Activated naive CD8-positive, alpha-beta T cell (primary cell): ENCODE measurements around the gene HNRNPA1.
"Not testable (repeated sequence)": the region's sequence is repeated elsewhere in the genome, so short reads cannot be mapped to it uniquely, and the experiment has no call there.

Experiments used
- H3K27ac Mint-ChIP-seq: one replicate; pipeline ENCODE4 v1.8.0; 2021; ENCODE audit warnings: mixed read lengths
- H3K27me3 Mint-ChIP-seq: one replicate; pipeline ENCODE4 v1.8.0; 2021; ENCODE audit warnings: mixed read lengths
- H3K36me3 Mint-ChIP-seq: one replicate; pipeline ENCODE4 v1.8.0; 2021; ENCODE audit warnings: mixed read lengths
- H3K4me1 Mint-ChIP-seq: one replicate; pipeline ENCODE4 v1.8.0; 2021; ENCODE audit warnings: low read depth, mixed read lengths
- H3K4me3 Mint-ChIP-seq: one replicate; pipeline ENCODE4 v1.8.0; 2021; ENCODE audit warnings: mild to moderate bottlenecking, mixed read lengths
- H3K9me3 Mint-ChIP-seq: one replicate; pipeline ENCODE4 v1.8.0; 2021; ENCODE audit warnings: low read depth, mixed read lengths

HNRNPA1 gene

DNA sequence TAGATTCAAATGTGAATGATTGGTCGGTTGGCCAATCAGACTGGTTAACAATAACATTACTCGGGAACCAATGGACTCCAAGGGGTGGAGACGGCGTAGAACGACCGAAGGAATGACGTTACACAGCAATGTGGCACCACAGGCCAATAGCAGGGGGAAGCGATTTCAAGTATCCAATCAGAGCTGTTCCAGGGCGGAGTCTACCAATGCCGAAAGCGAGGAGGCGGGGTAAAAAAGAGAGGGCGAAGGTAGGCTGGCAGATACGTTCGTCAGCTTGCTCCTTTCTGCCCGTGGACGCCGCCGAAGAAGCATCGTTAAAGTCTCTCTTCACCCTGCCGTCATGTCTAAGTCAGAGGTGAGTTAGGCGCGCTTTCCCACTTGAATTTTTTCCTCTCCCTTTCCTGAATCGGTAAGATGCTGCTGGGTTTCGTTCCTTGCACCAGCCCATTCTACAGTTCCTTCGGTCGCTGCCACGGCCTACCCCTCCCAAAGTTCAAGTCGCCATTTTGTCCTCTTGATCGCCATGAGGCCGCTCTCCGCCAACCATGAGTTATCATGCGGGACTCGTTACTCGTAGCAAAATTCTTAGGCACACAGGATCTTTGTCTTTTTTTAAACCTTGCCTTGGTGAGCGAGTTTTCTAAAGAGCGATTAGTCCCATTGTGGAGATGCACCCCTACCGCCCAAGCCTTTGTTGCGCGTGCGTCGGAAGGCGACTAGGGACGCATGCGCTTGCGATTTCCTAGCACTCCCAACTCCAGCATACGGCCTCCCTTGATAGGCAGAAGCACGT is at the start of gene HNRNPA1:
HNRNPA1 (plus strand) TSS at position 259 of the 793 bp plus-strand sequence; CDS start at position 341, 82 bp downstream.
- no peak within 1 kb of the TSS for H3K4me3 Mint-ChIP-seq
- no peaks in the 10 kb centered on the region for H3K9me3 Mint-ChIP-seq
- H3K36me3 Mint-ChIP-seq: peaks cover 44% of the 10 kb centered on the region
- H3K27me3 Mint-ChIP-seq: no peaks in the 10 kb centered on the region
- H3K27ac Mint-ChIP-seq: no peak within 1 kb of the TSS
- H3K4me1 Mint-ChIP-seq: peaks cover 54% of the 10 kb centered on the region

DNA sequence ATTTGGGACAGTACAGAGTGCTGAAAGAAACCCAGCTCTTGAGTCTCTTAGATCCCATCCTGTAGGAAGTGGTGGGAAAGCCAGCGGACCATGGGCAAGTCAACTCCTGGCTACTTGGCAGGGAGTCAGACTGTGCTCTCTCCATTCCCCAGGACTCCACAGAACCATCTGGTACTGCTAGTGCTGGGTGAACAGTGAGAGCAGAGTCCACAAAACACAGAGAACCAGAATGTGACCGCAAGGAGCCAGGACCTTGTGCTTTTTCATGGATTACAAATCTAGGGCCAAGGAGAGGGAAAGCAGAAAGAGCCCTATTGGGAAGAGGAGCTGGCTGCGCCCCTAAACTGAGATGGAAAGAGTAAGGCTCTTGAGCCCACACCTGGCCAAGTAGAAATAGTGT is 49.3 kb upstream of the HNRNPA1 start:
- H3K4me1 Mint-ChIP-seq, H3K27ac Mint-ChIP-seq, H3K4me3 Mint-ChIP-seq, H3K36me3 Mint-ChIP-seq, H3K27me3 Mint-ChIP-seq, H3K9me3 Mint-ChIP-seq: not testable (repeated sequence)

DNA sequence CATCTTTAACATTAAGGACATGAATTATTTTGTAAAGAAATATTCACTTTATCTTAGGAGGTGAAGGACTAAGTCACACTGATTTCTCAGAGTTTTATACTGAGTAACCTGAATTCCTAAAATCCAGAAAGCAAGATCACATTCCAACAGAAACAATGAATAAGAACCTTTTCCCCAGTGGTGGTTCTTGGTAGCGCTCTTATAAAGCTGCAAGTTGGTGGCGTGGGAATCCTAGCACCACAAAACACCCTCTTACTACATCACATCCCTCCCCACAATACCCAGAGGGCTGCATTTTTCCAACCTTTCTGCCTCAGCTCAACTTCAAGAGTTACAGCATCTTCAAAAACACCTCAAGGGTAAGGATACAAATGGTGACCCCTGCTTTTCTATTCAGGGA is 47.7 kb upstream of the HNRNPA1 start:
- Mint-ChIP-seq H3K4me3 (no peak overlapping the region), H3K4me1 (peaks cover 1% of the 10 kb centered on the region), H3K9me3 (no peaks in the 10 kb centered on the region), H3K27ac (no peak overlapping the region), H3K27me3 (no peaks in the 10 kb centered on the region), H3K36me3 (no peaks in the 10 kb centered on the region)

DNA sequence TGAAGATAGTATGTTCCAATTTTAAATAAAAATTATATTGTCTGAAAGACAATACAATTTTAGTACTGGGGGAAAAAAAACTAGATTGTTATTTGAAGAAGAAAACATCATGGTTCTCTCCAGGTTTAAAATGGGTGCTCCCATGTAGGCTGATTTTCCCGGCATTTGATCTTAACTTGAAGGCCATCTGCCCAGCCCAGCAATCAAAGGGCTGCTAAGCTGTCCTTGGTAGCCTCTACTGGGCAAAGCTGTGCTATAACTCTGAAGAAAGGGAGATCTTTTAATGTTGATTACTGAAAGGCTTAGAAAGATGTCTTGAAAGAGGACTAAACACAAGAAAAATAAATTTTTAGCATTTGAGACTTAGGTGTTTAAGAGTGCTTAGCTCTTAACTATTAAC is 42.0 kb upstream of the HNRNPA1 start:
- Mint-ChIP-seq H3K27me3 (no peaks in the 10 kb centered on the region), H3K27ac (peak overlapping the region; percentile 12), H3K36me3 (peaks cover 6% of the 10 kb centered on the region), H3K4me1 (peaks cover 6% of the 10 kb centered on the region), H3K4me3 (no peak overlapping the region), H3K9me3 (no peaks in the 10 kb centered on the region)

DNA sequence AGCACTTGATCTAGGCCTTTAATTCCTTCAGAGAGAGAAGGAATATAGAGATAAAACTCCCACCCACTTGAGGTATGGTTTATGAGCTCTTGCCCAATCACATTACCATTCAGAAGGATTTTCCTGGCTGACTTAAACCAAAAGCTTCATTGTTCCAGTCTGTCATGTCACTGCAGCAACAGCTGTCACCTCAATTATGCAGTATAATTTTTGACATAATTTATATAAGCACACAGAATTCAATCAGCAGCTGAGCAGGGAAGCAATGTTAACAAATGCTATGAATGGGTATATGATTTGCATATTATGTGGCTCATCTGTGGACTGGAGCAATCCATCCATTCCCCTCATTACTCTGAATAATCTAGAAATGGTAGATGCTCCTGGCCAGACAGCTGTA is 40.9 kb upstream of the HNRNPA1 start:
- Mint-ChIP-seq H3K9me3 (no peaks in the 10 kb centered on the region), H3K36me3 (peaks cover 6% of the 10 kb centered on the region), H3K27me3 (no peaks in the 10 kb centered on the region), H3K4me1 (peaks cover 6% of the 10 kb centered on the region), H3K27ac (no peak overlapping the region), H3K4me3 (no peak overlapping the region)

DNA sequence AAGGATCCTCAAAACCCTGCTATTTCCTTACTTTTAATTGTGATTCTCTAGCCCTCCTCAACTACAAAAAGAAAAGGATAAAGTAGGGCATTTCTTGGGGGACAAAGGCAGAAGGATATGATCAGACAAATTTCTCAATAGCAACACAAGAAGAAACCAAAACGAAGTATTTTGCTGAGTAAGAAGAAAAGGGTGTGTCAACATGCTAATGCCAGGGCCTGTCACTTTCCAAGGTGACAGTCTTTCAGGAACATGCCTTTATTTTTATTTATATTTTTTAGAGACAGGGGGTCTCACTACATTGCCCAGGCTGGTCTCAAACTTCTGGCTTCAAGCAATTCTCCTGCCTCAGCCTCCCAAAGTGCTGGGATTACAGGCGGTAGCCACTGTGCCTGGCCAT is 40.4 kb upstream of the HNRNPA1 start:
- Mint-ChIP-seq H3K4me3 (no peak overlapping the region), H3K27me3 (no peaks in the 10 kb centered on the region), H3K4me1 (peaks cover 6% of the 10 kb centered on the region), H3K27ac (no peak overlapping the region), H3K9me3 (no peaks in the 10 kb centered on the region), H3K36me3 (peaks cover 6% of the 10 kb centered on the region)

DNA sequence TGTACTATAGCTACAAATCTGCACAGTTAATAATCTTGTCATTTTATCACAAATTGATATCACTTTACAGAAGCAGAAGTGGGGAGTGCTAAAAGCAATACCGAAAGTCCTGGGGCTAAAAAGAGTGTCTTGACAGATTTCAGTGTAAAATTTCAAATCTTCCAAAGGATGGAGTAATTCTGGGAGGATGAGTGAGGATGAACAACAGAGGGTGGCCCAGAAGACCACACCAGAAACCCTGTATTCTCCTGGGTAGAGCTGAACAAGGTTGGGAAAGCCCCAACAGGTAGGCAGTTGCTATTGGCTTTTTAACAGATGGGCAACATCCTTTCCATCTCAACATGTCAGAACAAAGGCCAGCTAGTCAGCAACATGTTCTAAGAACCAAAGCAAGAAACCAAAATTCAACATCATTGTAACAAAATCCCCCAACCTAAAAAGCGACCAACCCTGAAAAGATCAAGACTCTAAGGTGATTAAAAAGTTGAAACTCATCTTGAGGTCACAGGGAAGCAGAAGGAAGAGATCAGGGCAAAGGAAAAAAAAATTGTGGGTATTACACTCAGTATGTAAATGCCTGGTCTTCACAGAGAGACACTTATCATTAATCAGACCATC is 39.4 kb upstream of the HNRNPA1 start:
- peaks cover 6% of the 10 kb centered on the region for H3K4me1 Mint-ChIP-seq
- H3K4me3 Mint-ChIP-seq: no peak overlapping the region
- H3K9me3 Mint-ChIP-seq: no peaks in the 10 kb centered on the region
- H3K36me3 Mint-ChIP-seq: peaks cover 9% of the 10 kb centered on the region
- H3K27ac Mint-ChIP-seq: peak overlapping the region; percentile 34
- H3K27me3 Mint-ChIP-seq: no peaks in the 10 kb centered on the region

DNA sequence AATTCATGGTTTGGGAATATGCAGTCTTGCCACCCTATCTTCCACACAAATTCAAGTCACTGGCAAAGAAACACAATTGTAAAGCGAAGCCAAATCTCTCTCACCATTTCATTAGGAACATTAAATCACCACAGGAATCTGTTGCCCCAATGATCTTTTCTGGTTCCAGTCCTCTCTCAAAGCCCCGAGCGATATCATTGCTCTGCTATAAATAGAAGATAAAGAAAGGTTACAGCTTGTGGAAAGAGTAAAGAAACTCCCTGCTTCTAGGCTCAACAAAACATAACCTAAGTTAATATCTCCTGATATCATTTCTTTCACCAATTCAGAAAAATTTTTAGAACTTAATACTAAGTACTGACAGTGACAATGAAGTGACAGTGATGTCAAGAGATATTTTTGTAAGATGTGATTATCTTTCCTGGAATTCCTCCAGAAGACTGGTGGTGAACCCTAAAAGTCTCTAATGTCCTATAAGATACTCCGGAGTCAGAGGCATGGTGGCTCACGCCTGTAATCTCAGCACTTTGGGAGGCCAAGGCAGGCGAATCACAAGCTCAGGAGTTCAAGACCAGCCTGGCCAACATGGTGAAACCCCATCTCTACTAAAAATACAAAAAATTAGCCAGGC is 34.4 kb upstream of the HNRNPA1 start:
- H3K27ac Mint-ChIP-seq: no peak overlapping the region
- H3K4me3 Mint-ChIP-seq: no peak overlapping the region
- no peaks in the 10 kb centered on the region for H3K27me3 Mint-ChIP-seq
- H3K36me3 Mint-ChIP-seq: peaks cover 20% of the 10 kb centered on the region
- H3K9me3 Mint-ChIP-seq: no peaks in the 10 kb centered on the region
- peaks cover 11% of the 10 kb centered on the region for H3K4me1 Mint-ChIP-seq

DNA sequence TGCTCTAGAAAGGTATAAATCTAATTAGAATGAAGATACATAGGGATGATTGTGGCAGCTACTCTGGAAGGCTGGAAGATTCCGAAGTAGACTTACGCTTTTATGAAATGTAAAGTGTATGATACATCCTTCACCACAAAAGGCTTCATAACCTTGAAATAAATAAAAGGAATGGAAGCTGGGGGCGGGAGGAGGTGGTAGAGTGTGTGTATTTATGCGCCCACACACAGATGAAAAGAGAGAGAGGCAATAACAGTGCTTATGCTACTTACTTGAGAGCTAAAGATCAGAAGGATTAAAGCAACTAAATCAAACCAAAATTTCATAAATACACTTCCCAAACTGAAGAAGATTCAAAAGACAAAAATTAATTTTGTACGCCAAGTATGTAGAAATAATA is 31.0 kb upstream of the HNRNPA1 start:
- Mint-ChIP-seq H3K4me3 (peak overlapping the region; percentile 25), H3K36me3 (peaks cover 17% of the 10 kb centered on the region), H3K27ac (no peak overlapping the region), H3K4me1 (peaks cover 11% of the 10 kb centered on the region), H3K9me3 (no peaks in the 10 kb centered on the region), H3K27me3 (no peaks in the 10 kb centered on the region)

DNA sequence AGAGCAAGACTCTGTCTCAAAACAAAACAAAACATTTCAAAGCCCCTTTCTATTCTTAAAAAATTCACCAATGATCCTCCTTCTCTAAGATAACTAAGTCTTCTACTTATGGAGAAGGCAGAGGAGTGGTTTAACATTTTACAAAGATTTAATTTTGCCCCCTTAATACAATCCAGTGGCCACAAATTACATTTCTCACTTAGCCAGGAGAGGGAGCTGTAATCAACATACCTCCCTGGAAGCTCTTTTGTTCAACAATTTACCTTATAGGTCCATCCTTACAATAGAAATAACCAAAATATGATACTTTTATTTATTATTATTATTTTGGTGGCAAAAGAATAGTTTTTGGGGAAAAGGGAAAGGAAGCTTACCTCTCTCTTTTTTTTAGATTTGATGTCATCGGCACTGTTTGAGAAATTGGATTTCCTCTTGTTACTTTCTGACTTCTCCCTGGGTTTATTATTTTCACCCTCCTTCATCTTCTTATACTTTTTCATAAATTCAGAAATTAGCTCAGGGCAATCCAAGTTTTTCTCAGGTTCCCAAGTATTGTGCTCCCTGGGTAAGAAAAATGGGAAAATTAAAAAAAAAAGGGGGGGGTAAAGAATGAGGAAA is 28.8 kb upstream of the HNRNPA1 start:
- Mint-ChIP-seq H3K27ac (no peak overlapping the region), H3K4me3 (no peak overlapping the region), H3K4me1 (peaks cover 15% of the 10 kb centered on the region), H3K27me3 (no peaks in the 10 kb centered on the region), H3K36me3 (peaks cover 17% of the 10 kb centered on the region), H3K9me3 (no peaks in the 10 kb centered on the region)

DNA sequence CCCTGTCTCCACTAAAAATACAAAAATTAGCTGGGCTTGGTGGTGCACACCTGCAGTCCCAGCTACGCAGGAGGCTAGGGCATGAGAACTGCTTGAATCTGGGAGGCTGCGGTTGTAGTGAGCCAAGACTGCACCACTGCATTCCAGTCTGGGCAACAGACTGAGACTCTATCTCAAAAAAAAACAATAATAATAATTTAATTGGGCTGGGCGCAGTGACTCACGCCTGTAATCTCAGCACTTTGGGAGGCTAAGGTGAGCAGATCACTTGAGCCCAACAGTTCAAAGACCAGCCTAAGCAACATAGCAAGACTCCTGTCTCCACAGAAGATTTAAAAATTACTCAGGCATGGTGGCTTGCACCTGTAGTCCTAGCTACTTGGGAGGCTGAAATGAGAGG is 27.3 kb upstream of the HNRNPA1 start:
- Mint-ChIP-seq H3K4me1 (peaks cover 20% of the 10 kb centered on the region), H3K27ac (no peak overlapping the region), H3K9me3 (no peaks in the 10 kb centered on the region), H3K36me3 (peaks cover 13% of the 10 kb centered on the region), H3K4me3 (no peak overlapping the region), H3K27me3 (no peaks in the 10 kb centered on the region)

DNA sequence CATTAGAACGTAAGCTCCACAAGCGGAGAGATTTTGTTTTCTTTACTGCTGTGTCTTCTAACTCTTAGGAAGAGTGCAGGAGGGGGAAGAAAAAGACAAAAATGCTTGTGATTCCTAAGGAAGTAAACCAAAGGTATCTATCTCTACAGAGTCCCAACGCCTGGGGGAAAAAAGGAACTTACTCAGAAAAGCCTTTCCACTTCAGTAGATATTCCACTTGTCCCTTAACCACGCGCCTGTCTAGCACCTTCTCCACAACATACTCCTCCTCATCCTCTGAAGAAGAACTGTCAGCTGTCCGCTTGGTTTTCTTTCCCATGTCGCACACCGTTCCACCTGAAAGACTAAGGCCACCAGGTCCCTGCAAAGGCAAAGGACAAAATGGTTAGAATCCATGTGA is 23.2 kb upstream of the HNRNPA1 start:
- Mint-ChIP-seq H3K9me3 (no peaks in the 10 kb centered on the region), H3K36me3 (peaks cover 3% of the 10 kb centered on the region)

DNA sequence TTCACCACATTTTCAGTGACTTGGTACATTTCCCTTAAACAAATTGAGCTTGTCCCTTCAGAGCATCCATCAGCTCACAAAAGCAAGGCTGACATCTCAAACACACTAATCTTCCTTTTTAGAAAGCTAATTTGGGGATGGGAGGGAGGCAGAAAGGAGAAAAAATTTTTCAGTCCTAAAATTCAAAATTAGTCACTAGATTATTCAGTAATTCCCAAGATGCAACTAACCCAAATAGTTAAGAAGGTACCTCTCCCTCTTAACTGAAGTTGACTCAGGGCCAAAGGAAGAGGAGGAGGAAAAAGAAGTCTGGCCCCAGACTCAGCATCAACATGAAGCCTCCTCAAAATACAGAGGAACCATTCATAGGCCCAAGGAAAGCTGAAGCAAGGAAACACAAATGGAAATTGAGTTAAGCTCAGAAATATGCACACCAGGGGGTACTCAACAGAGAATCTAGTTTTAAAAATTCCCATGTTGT is 22.3 kb upstream of the HNRNPA1 start:
- Mint-ChIP-seq H3K27me3 (no peaks in the 10 kb centered on the region), H3K4me3 (peak overlapping the region; percentile 42), H3K36me3 (peaks cover 3% of the 10 kb centered on the region), H3K4me1 (peaks cover 32% of the 10 kb centered on the region), H3K27ac (no peak overlapping the region), H3K9me3 (no peaks in the 10 kb centered on the region)

More for the DNA sequence above, 23.2 kb upstream of the HNRNPA1 start:
- Mint-ChIP-seq H3K4me3 (no peak overlapping the region), H3K27ac (no peak overlapping the region), H3K27me3 (no peaks in the 10 kb centered on the region), H3K4me1 (peaks cover 31% of the 10 kb centered on the region)

DNA sequence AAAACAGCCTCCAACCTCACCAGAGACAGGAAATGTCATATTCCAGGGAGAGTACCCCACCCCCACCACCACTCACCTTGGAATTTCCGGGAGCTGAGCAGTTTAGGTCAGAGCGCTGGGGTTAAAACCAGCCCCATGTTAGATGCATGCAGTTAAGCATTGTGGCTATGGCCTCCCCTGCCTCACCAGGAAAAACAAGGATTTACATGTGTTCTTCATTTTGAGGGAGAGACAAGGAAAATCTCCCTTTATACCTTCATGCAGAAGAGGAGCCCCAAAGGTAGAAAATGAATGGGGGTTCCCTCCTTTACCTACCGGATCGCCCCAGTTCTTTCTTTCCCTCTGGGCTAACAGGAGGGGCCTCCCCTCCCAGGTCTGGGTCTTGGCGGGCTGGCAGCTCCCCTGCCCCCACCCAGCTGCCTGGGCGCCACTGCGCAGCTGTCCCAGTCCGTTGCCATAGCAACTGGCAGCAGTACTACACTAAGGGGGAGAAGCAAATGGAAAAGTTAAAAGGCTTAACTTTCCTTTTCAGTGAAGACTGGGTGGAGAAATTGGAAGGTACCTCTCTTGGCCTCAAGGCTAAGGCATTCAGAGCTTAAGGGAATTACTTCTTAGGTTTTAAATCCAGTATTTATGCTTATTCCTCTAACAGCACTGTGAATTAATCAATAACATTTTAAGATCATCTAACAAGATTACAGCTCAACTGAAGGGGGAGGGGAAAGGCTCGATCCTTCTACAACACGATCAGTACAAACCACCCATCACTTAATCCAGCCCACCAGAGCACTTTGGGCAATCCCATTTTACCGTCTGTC is 21.1 kb upstream of the HNRNPA1 start:
- H3K4me1 Mint-ChIP-seq: peaks cover 32% of the 10 kb centered on the region
- peak overlapping the region; percentile 62 for H3K27ac Mint-ChIP-seq
- H3K36me3 Mint-ChIP-seq: peaks cover 3% of the 10 kb centered on the region
- no peaks in the 10 kb centered on the region for H3K9me3 Mint-ChIP-seq
- no peaks in the 10 kb centered on the region for H3K27me3 Mint-ChIP-seq
- peak overlapping the region; percentile 80 for H3K4me3 Mint-ChIP-seq
